OCI-LY7 (cell line): ENCODE results near the gene FRS2. TPM values are rescaled to one million over a fixed set of nuclear protein-coding genes. Genes with fewer than 3 reads are reported as not detected.

Source experiments
- BruUV-seq: library from RNA; stranded (reverse); fragments of 400-500 nt; replicated peaks from 2 replicates; lab custom pipeline; 2021; lab: Mats Ljungman, UMichigan
- CTCF ChIA-PET: fragments of 300-600 bp; sonication (Branson Sonifier 250); formaldehyde crosslinking; loops from one replicate; lab custom pipeline; 2022; ENCODE audit warnings: antibody characterized with exemption; ENCODE audit not compliant: unreplicated experiment; lab: Charles Lee
- POLR2A ChIA-PET: fragments of 300-600 bp; sonication (Branson Sonifier 250); formaldehyde crosslinking; loops from one replicate; lab custom pipeline; 2022; ENCODE audit warnings: antibody characterized with exemption; lab: Charles Lee
- DNase-seq: peaks from one replicate; pipeline ENCODE4 v3.0.0-alpha.2; 2015; ENCODE audit warnings: low spot score
- H2AFZ ChIP-seq: fragments of 200-600 bp; sonication (generic), shearing (Covaris generic); 2 replicates; pipeline ENCODE4 v1.6.1; 2014; ENCODE audit warnings: mild to moderate bottlenecking, antibody characterized with exemption, low read length, moderate library complexity
- H3K27ac ChIP-seq: fragments of 200-600 bp; sonication (generic); 2 replicates; pipeline ENCODE4 v1.5.1; 2014; ENCODE audit warnings: mixed run types, low read depth, mild to moderate bottlenecking, moderate library complexity, low read length, inconsistent platforms; ENCODE audit not compliant: poor library complexity, severe bottlenecking
- H3K36me3 ChIP-seq: fragments of 200-600 bp; sonication (generic); 2 replicates; pipeline ENCODE4 v1.6.1; 2014; ENCODE audit warnings: mild to moderate bottlenecking, antibody characterized with exemption, low read length, moderate library complexity, mixed read lengths; ENCODE audit not compliant: insufficient read depth
- H3K4me1 ChIP-seq: fragments of 200-600 bp; sonication (generic); 2 replicates; pipeline ENCODE4 v1.5.1; 2014; ENCODE audit warnings: mild to moderate bottlenecking, low read length; ENCODE audit not compliant: insufficient read depth, poor library complexity, severe bottlenecking
- H3K4me2 ChIP-seq: fragments of 200-600 bp; sonication (generic); 2 replicates; pipeline ENCODE4 v1.6.1; 2014; ENCODE audit warnings: mild to moderate bottlenecking, low read length
- H3K4me3 ChIP-seq: fragments of 200-600 bp; sonication (generic); 2 replicates; pipeline ENCODE4 v1.5.1; 2014; ENCODE audit warnings: mild to moderate bottlenecking, low read depth, low read length; ENCODE audit not compliant: poor library complexity, severe bottlenecking
- H3K79me2 ChIP-seq: fragments of 200-600 bp; sonication (generic); 2 replicates; pipeline ENCODE4 v1.6.1; 2016; ENCODE audit warnings: low read depth, mild to moderate bottlenecking, low read length, moderate library complexity, mixed read lengths; ENCODE audit not compliant: insufficient read depth
- H3K9me2 ChIP-seq: fragments of 200-600 bp; sonication (generic); 2 replicates; pipeline ENCODE4 v1.6.1; 2016; ENCODE audit warnings: mild to moderate bottlenecking, low read length, mixed read lengths; ENCODE audit not compliant: insufficient read depth
- H3K9me3 ChIP-seq: fragments of 200-600 bp; sonication (generic); 2 replicates; pipeline ENCODE4 v1.6.1; 2014; ENCODE audit warnings: mild to moderate bottlenecking, mixed run types, low read length, mixed read lengths
- H4K20me1 ChIP-seq: fragments of 200-600 bp; sonication (generic); 2 replicates; pipeline ENCODE4 v1.6.1; 2014; ENCODE audit warnings: mild to moderate bottlenecking, antibody characterized with exemption, low read length, moderate library complexity, mixed read lengths; ENCODE audit not compliant: insufficient read depth
- CTCF ChIP-seq: fragments of 200-600 bp; sonication (generic); conservative IDR thresholded peaks from 2 replicates; pipeline ENCODE4 v1.5.1; 2014; ENCODE audit warnings: mild to moderate bottlenecking, antibody characterized with exemption, low read length, moderate library complexity, mixed read lengths
- EZH2phosphoT487 ChIP-seq: fragments of 200-600 bp; sonication (generic); IDR thresholded peaks from 2 replicates; pipeline ENCODE4 v1.6.1; 2018; ENCODE audit warnings: low read depth, borderline replicate concordance, mild to moderate bottlenecking, mixed run types, antibody characterized with exemption, low read length, moderate library complexity, mixed read lengths
- intact Hi-C: fragments of 100-400 bp; cut with micrococcal nuclease; formaldehyde crosslinking; loops from one replicate; pipeline ENCODE4 v1.10.0; 2022; ENCODE audit not compliant: unreplicated experiment
- total RNA-seq, 2 experiments: library from RNA; depleted of rRNA in 1 of 2; stranded (reverse); fragments of >200 nt in 1 of 2; shearing (Covaris generic) in 1 of 2; gene quantifications; 2 replicates each; pipeline ENCODE4 v1.2.3, GENCODE V29; 2014 to 2022

FRS2 gene
- total RNA-seq, 2 experiments from 2014 or later, result 11.1 to 18.5 TPM

- ChIA-PET CTCF (no interaction called here), POLR2A (interaction anchor here (0.9 kb wide), 1 partner anchor 34 kb away, joined by 3 read pairs; no protein-coding TSS in a partner anchor)
- intact Hi-C loops, result no loop called here
- Histone ChIP-seq H3K9me2 (no peaks in the 10 kb centered on the region), H3K4me1 (no peaks in the 10 kb centered on the region), H4K20me1 (no peaks in the 10 kb centered on the region), H3K36me3 (no peaks in the 10 kb centered on the region), H3K79me2 (no peaks in the 10 kb centered on the region), H3K4me3 (no peak overlapping the region), H3K9me3 (no peaks in the 10 kb centered on the region), H2AFZ (no peak overlapping the region), H3K27ac (no peak overlapping the region), H3K4me2 (no peak overlapping the region)
- TF ChIP-seq CTCF (no peak), EZH2phosphoT487 (no peak)
- no TSS peak for BruUV-seq
- DNase-seq, result no peak
Observed at GRCh38 chr12:69428351-69429073, 41.7 kb upstream of the FRS2 start.

DNA sequence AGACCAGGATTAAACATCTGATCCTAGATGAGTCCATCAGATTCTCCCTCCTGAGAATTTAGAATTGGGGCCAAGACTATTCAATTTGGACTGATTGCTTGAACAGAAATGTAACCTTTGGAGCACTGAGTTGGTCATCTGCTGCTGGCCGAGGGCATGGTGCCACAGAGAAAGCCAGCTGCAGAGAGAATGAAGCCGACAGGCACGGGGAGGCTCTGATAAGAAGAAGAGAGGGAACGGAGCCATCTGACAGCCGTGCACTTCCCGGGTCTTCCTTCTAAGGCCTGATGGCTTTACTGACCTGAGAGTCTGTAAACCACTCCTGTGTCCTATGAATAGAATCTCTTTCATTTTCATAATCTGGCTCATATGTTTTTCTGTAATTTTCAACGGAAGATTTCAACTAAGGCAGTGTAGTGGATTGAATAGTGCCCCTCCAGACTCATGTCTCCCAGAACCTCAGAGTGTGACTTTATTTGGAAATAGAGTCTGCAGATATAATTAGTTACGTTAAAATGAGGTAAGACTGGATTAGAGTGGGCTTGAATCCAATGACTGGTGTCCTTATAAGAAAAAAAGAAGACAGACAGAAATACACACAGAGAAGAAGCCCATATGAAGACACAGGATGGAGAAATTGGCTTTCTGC lies 39.1 kb upstream of the FRS2 start:
- Histone ChIP-seq H4K20me1 (no peaks in the 10 kb centered on the region), H3K4me1 (no peaks in the 10 kb centered on the region), H3K36me3 (no peaks in the 10 kb centered on the region), H3K9me2 (no peaks in the 10 kb centered on the region), H2AFZ (no peak overlapping the region), H3K9me3 (no peaks in the 10 kb centered on the region), H3K4me3 (no peak overlapping the region), H3K27ac (no peak overlapping the region), H3K79me2 (no peaks in the 10 kb centered on the region), H3K4me2 (no peak overlapping the region)
- no peak for DNase-seq
- ChIA-PET CTCF (no interaction called here), POLR2A (no interaction called here)
- TF ChIP-seq EZH2phosphoT487 (no peak), CTCF (no peak)
- BruUV-seq, result no TSS peak
- intact Hi-C loops, result no loop called here
